AML-193 (cell line): ENCODE measurements around the gene LRRC8E.
"Not testable (repeated sequence)": the region's sequence is repeated elsewhere in the genome, so short reads cannot be mapped to it uniquely, and the experiment has no call there.

ENCODE experiments used
- DNase-seq, 2 experiments: peaks; one replicate each; lab custom pipeline; 2025; lab: John Stamatoyannopoulos, UW

LRRC8E gene

GRCh38 chr19:7920519-7921301 lies 32.4 kb downstream of the LRRC8E start:
- peak; percentile 92 to 93 for DNase-seq

GRCh38 chr19:7921302-7921966 lies 33.1 kb downstream of the LRRC8E start:
- no peak for DNase-seq

GRCh38 chr19:7921967-7922835 lies 33.9 kb downstream of the LRRC8E start:
- no peak for DNase-seq

GRCh38 chr19:7922836-7923195 lies 34.5 kb downstream of the LRRC8E start:
- no peak for DNase-seq

GRCh38 chr19:7923295-7924191 lies 35.2 kb downstream of the LRRC8E start:
- no peak for DNase-seq

- no peak for DNase-seq
Measured at GRCh38 chr19:7924241-7924640, 35.9 kb downstream of the LRRC8E start.

- no peak for DNase-seq
Measured at GRCh38 chr19:7924651-7925170, 36.4 kb downstream of the LRRC8E start.

- DNase-seq = peak; percentile 24 to 32
Measured at GRCh38 chr19:7925171-7925851, 37.0 kb downstream of the LRRC8E start.

- DNase-seq = peak in 1 of 2 experiments; percentile 2
Measured at GRCh38 chr19:7926021-7926726, 37.9 kb downstream of the LRRC8E start, which contains the start of gene CTXN1. TSS of gene CTXN1 (minus strand) at chr19:7926135. CDS start at chr19:7925538, 597 bp downstream.

- no peak for DNase-seq
Measured at GRCh38 chr19:7926727-7927604, 38.7 kb downstream of the LRRC8E start.

- no peak for DNase-seq
Measured at GRCh38 chr19:7927605-7928333, 39.5 kb downstream of the LRRC8E start.

- DNase-seq = no peak
Measured at GRCh38 chr19:7928334-7928706, 40.0 kb downstream of the LRRC8E start.

- DNase-seq = peak in 1 of 2 experiments; percentile 9
Measured at GRCh38 chr19:7928741-7929701, 40.7 kb downstream of the LRRC8E start.

- DNase-seq = not testable (repeated sequence)
Measured at GRCh38 chr19:7930030-7930429, 41.7 kb downstream of the LRRC8E start.

- DNase-seq = no peak
Measured at GRCh38 chr19:7930765-7931164, 42.5 kb downstream of the LRRC8E start.

- DNase-seq = no peak
Measured at GRCh38 chr19:7931221-7932061, 43.1 kb downstream of the LRRC8E start.
